LoVo (cell line): ENCODE results near the gene CR2.
"Not testable (repeated sequence)": the region's sequence is repeated elsewhere in the genome, so short reads cannot be mapped to it uniquely, and the experiment has no call there.

Experiments
- DNase-seq: peaks from one replicate; pipeline ENCODE4 v3.0.0-alpha.2; 2016; ENCODE audit warnings: low spot score

CR2 gene

GRCh38 chr1:207454046-207454964 lies at the start of gene CR2:
TSS of gene CR2 (plus strand) at chr1:207454328. CDS start at chr1:207454419, 91 bp downstream.
- peak; percentile 70 for DNase-seq

- peak; percentile 79 for DNase-seq
These were observed 49.1 kb upstream of the CR2 start for GRCh38 chr1:207404849-207405525.

- no peak for DNase-seq
These were observed 48.3 kb upstream of the CR2 start for GRCh38 chr1:207405814-207406213.

GRCh38 chr1:207407655-207408260 lies 46.4 kb upstream of the CR2 start:
- no peak for DNase-seq

GRCh38 chr1:207412845-207413244 lies 41.3 kb upstream of the CR2 start:
- no peak for DNase-seq

GRCh38 chr1:207414606-207415108 lies 39.5 kb upstream of the CR2 start:
- DNase-seq, result no peak

- DNase-seq, result no peak
These were observed 37.1 kb upstream of the CR2 start for GRCh38 chr1:207417076-207417475.

- no peak for DNase-seq
These were observed 35.8 kb upstream of the CR2 start for GRCh38 chr1:207418351-207418750.

GRCh38 chr1:207420109-207420508 lies 34.0 kb upstream of the CR2 start:
- DNase-seq, result no peak

GRCh38 chr1:207421078-207421477 lies 33.0 kb upstream of the CR2 start:
- DNase-seq, result no peak

GRCh38 chr1:207423560-207424292 lies 30.4 kb upstream of the CR2 start:
- peak; percentile 23 for DNase-seq

- no peak for DNase-seq
These were observed 29.5 kb upstream of the CR2 start for GRCh38 chr1:207424570-207425131.

GRCh38 chr1:207427832-207428585 lies 26.1 kb upstream of the CR2 start:
- no peak for DNase-seq

- DNase-seq, result no peak
These were observed 25.3 kb upstream of the CR2 start for GRCh38 chr1:207428783-207429182.

GRCh38 chr1:207429963-207430362 lies 24.2 kb upstream of the CR2 start:
- no peak for DNase-seq

- DNase-seq, result no peak
These were observed 23.5 kb upstream of the CR2 start for GRCh38 chr1:207430602-207431001.

GRCh38 chr1:207431508-207431907 lies 22.6 kb upstream of the CR2 start:
- no peak for DNase-seq

GRCh38 chr1:207433435-207433834 lies 20.7 kb upstream of the CR2 start:
- no peak for DNase-seq

- DNase-seq, result not testable (repeated sequence)
These were observed 17.4 kb upstream of the CR2 start for GRCh38 chr1:207436746-207437145.

GRCh38 chr1:207440626-207441025 lies 13.5 kb upstream of the CR2 start:
- DNase-seq, result no peak
